ENCODE results near the gene STK10.

Gene STK10

DNA sequence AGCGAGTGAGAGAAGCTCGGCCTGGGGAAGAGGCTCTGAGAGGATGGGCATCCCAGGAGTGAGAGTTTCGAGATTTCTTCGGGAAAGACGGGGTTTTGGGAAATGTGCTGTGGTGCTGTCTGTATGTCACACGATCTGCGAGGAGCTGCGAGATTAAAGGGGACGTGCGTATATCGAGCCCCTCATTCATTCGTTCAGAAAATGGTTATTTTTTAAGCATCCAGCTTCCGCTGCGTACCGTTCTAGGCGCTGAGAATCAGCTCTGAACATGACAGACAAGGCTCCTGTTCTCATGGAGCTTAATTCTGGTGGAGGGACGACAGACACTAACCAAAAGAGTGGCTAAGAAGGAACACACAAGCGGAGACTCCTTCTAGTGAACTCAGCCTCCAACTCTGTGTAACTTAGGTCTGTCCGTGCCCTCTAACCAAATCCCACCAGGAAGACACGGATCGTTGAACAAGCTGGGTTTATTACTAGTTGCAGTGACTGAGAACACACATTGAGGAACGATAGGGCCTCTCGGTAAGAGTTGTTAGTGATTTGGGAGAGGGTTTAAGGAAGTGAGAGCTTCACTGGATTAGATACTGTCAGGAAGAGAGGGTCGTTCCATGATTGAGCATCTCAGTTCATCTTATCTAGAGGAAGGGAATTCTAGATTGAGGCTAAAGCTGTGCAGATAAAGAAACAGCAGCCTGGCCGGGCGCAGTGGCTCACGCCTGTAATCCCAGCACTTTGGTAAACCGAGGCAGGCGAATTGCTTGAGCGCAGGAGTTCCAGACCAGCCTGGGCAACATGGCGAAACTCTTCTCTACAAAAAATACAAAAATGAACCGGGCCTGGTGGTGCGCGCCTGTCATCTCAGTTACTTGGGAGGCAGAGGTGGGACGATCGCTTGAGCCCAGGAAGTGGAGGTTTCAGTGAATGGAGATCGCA lies 180.6 kb downstream of the STK10 start:
- no peak for DNase-seq (ENCODE audit: low spot score)

DNA sequence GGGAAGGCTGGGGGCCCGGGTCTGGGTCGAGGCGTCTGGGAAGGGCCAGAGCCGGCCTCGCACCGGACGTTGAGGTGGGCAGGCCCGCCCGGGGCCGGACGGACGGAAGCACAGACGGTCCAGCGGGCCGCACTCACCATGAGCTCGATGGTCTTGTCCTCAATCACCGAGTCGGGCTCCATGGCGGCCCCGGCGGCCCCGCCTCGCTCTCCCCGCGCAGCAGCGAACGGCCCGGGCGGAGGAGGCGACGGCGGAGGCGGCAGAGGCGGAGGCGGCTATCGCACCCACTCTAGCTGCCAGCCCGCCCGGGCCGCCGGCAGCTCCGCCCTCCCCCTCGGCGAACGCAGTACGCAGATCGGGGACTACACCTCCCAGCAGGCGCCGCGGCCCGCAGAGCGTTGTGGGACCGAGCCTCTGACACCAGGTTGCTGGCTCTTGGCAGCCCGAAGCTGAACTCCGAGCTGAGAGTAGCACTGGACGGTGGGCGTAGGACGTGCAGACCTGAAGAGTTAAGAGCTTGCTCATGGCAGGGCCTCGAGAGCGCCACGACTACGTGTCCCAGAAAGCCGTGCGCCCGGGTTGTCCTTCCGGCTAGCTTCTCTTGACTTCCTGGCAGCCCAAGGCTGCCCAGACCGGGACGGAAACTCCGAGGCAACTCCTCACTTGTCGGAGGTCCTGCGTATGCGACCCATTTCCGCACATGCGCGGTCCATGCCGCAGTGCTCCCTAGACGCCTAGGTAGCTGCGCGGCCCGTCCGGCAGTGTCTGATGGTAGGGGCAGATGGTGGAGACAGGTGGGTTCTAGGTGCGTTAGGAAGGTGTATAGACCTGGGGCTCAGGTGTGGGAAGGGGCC lies 181.5 kb downstream of the STK10 start, which contains the start of gene FBXW11:
Gene FBXW11 (minus strand): TSS at position 318 of the 854 bp plus-strand sequence. CDS start 136 bp downstream, at position 182.
- DNase-seq (ENCODE audit: low spot score), result peak; percentile 95

DNA sequence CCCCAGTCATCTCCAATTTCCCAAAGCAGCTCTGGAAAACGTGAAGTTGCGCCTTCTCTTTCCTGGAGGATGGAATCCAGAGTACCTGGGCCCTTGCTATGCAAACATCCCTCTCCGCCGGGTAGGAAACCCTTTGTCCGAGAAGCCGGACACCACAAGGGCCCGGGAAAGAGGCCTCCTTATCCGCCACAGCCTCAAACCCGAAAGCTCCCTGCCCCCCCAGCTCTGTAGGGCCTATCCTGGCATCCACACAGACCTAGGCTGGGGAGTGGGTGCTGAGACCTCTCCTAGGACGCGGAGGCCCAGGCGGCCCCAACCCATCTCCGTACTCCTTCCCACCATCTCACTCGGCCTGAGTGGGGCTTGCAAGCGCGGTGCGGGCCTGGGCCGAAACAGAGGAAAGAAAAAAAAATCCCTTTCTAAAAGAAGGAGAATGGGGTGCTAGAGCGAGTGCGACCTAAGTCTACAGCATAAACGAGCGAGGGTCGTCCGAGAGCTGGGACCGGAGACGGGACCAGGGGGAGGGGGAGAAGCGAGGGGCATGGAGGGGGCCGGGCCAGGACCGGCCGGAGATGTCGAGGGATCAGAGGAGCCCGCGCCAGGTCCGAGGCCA lies 182.2 kb downstream of the STK10 start:
- peak; percentile 30 for DNase-seq (ENCODE audit: low spot score)

DNA sequence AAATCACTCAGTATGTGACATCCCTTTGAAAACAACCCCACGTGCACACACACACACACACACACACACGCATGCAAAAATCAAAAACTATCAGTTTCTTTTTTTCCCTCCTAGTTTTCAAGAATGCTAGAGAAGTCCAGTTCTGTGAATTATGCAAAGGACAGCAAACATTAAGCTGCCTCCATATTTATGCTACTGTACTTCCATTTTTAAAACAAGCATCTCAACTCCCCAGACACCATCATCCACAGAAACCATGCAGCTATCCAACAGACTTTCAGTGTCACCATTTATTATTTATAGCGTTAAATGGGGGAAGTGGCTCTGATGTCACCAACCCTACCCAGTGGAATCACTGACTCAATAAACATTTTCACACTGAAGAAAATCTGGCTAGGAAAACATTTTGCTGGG lies 183.2 kb downstream of the STK10 start:
- DNase-seq (ENCODE audit: low spot score), result peak; percentile 23

DNA sequence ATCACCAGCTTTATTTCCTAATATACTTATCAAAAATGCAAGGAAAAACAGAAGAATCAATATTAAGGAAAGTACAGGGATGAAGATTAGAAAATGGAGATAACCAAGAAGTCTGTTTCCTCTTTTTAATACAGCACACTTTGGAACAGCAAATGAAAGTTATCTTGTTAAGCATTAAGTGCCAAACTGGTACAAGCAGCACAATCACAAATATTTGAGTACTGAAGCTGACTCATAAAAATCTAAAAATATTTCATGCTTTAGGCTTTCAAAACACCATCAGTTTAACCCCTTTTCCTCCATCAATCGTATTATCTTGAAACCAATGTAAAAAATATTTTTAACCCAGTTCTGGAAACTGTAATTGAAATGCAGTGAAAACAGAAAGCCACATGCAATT lies 184.3 kb downstream of the STK10 start:
- DNase-seq (ENCODE audit: low spot score), result no peak

DNA sequence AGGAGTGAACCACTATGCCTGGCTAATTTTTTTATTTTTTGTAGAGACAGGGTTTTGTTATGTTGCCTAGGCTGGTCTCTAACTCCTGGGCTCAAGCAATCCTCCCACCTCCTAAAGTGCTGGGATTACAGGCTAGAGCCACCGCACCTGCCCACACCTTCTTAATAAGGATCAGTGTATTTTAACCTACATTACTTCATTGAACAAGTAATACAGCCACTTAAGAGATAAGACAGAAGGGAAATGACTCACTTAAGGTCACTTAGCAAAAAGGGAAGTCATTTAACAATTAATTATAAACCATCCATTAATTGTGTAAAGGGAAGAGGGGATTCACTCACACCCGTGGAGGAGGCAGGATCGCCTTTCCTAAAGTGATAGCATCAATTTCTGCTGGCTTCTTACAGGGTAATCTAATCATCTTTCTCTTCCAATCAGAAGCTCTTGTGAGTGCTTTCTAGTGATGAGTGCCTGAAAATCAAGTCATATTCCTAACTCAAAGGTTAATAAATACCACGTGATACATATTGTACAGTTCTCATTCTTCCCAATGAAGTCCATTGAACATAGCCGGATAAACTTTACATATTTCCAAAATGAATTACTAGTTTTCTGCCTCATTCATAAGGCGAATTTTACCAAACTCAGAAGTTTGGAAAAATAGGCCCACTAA lies 185.0 kb downstream of the STK10 start:
- no peak for DNase-seq (ENCODE audit: low spot score)

DNA sequence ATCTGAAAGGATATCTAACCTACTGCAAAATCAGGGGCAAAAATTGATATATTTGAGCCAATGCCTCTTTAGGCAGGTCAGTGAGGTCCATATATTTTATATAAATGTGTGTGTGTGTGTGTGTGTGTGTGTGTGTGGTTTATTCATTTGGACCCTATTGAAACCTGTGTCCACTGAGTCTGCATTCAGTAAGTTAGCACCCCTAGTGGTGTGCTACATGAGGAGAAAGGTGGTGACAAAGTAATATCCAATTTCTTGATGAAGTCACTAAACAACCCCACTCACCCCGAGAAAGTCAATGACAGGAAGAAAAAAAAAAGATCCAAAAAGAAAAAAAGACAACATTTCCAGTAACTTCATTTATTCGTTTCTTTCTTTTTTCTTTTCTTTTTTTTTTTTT lies 185.7 kb downstream of the STK10 start:
- DNase-seq (ENCODE audit: low spot score), result no peak

DNA sequence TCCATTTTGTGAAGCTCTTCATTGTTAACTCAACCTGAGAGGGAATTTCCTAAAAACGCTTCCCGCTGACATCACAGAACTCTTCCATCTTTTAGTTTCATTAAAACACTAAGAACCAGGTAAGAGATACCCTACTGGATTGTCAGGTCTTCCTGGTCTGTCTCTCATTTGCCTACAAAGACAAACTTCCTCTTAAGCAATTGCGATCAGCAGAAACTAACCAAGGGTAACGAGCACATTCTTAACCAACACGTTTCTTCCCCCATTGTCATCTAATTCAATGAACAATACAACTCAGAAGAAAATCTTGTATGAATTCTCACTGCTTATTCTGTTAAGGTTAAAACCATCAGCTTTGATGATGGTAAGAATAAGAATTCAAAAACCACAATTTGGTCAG lies 188.1 kb downstream of the STK10 start:
- peak; percentile 49 for DNase-seq (ENCODE audit: low spot score)

DNA sequence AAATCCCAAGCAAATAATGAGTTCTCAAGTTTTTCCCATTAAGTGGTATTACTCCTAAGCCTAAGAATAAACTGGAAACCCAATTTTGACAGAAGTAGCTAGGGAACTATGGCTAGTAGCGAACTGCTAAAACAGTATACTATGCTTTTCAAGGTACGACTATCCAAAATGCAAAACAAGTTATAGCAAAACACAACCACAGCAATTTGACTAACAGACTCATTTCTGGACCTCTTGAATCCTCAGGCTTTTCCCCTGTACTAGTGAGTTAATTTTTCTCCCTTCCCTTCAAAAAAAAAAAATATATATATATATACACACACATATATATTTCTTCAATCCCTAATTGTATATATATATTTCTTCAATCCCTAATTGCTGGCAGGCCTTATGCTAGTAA lies 188.9 kb downstream of the STK10 start:
- no peak for DNase-seq (ENCODE audit: low spot score)

DNA sequence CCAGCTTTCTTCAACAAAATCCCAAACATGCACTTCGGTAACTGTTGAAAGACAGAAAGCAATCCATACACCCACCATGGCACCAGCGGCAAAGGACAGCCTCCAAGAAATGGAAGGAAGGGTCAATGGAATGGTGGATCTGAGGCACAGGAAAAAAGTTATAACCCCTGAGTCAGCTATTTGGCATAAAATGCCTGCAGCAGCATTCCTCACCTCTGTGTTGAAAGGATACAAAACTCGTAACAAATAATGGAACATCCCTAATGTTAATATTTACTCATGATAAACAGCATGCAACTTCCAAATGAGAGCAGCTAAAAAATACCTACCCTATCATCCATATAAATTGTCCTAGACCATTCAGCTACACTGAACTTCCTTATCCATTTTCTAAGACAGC lies 191.0 kb downstream of the STK10 start:
- DNase-seq (ENCODE audit: low spot score), result no peak

DNA sequence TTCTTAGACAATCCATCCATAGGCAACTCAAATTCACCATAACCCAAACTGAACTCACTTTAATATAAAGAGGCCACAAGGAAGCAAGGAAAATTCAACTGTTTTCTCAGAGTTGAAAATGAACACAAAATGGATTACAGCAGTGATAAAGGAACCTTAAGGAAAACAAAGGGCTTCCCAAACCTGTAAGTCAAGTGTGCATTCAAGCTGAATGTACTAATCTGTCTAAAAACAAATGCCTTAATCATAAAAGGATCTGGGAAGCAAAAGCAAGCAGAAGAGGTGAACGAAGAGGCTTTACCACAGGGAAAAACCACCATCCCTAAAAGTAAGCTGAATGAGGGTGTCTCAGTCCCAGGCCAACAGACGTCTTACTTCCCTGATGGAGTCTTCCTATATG lies 195.2 kb downstream of the STK10 start:
- DNase-seq (ENCODE audit: low spot score), result no peak

DNA sequence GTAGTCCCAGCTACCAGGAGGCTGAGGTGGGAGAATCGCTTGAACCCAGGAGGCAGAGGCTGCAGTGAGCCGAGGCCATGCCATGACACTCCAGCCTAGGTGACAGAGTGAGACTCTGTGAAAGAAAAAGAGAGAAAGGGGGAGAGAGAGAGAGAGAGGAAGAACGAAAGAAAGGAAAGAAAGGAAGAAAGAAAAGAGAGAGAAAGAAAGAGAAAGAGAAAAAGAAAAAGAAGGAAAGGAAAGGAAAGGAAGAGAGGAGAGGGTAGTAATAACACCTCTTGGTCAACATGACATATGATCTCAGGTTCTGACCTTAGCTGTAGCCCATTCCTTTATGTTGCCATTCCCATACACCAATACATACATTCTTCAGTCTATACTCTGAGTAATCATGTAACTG lies 195.7 kb downstream of the STK10 start:
- no peak for DNase-seq (ENCODE audit: low spot score)
